Prostate gland (tissue), 2 donors: Measurements from ENCODE around the gene WNK1. TPM values are rescaled to one million over a fixed set of nuclear protein-coding genes. Genes with fewer than 3 reads are reported as not detected.

Source experiments
- DNase-seq: peaks from one replicate; pipeline ENCODE4 v3.0.0-alpha.2; 2019; ENCODE audit warnings: low spot score
- H3K27ac ChIP-seq, 2 donors: fragments of 200-600 bp; sonication (generic); 2 replicates each; pipeline ENCODE4 v1.5.1; 2017 to 2019
- H3K27me3 ChIP-seq: fragments of 200-600 bp; sonication (generic); replicated peaks from 2 replicates; pipeline ENCODE4 v1.5.1; 2019; ENCODE audit not compliant: insufficient read depth
- H3K36me3 ChIP-seq, 2 donors: fragments of 200-600 bp; sonication (generic); 1 replicate in 1 of 2; 2 replicates in 1 of 2; pipeline versions ENCODE4 v1.5.1 to v1.8.1; 2017 to 2019
- H3K4me1 ChIP-seq: fragments of 200-600 bp; sonication (generic); replicated peaks from 2 replicates; pipeline ENCODE4 v1.5.1; 2019
- H3K4me3 ChIP-seq, 2 donors: fragments of 200-600 bp; sonication (generic); 2 replicates each; pipeline ENCODE4 v1.5.1; 2017 to 2019
- H3K9me3 ChIP-seq: fragments of 200-600 bp; sonication (generic); 2 replicates; pipeline ENCODE4 v1.5.1; 2017
- CTCF ChIP-seq, 4 experiments: fragments of 200-600 bp in 2 of 4; fragments of 450-650 bp in 2 of 4; sonication (generic) in 2 of 4; IDR thresholded peaks; 1 replicate in 3 of 4; 2 replicates in 1 of 4; pipeline ENCODE4 v1.5.1; 2016 to 2019; ENCODE audit warnings: antibody characterized with exemption in 4 of 4, mild to moderate bottlenecking in 2 of 4, moderate library complexity in 2 of 4
- POLR2A ChIP-seq: fragments of 450-650 bp; IDR thresholded peaks from one replicate; pipeline ENCODE4 v1.6.1; 2016; ENCODE audit warnings: antibody characterized with exemption, mild to moderate bottlenecking
- POLR2AphosphoS5 ChIP-seq: sonication (generic); formaldehyde crosslinking; IDR thresholded peaks from one replicate; pipeline ENCODE4 v1.6.1; 2017; ENCODE audit warnings: antibody characterized with exemption
- WGBS: methylation state at CpG from one replicate; pipeline ENCODE4 v1.1.5; 2018; 5-methylcytosine and 5-hydroxymethylcytosine counted together
- intact Hi-C: fragments of 100-400 bp; cut with DNase I; formaldehyde crosslinking; loops from one replicate; pipeline ENCODE4 v1.14.2; 2022
- total RNA-seq, 2 donors: library from RNA; depleted of rRNA; stranded (reverse); fragments of >200 nt; gene quantifications; one replicate each; pipeline ENCODE4 v1.1.0, GENCODE V29; 2016

Gene WNK1
- total RNA-seq, 2 donors from 2014 or later, result 82.7 to 223 TPM

GRCh38 chr12:823028-823698 lies 70.8 kb downstream of the WNK1 start:
- TF ChIP-seq CTCF (IDR thresholded peaks at IDR 0.05) (no peak), POLR2A (no peak), POLR2AphosphoS5 (no peak)
- no peaks in the 10 kb centered on the region for H3K36me3 ChIP-seq
- 92% methylated on average over 2 of the region's 2 CpGs for WGBS
- no peaks in the 10 kb centered on the region for H3K4me1 ChIP-seq
- H3K9me3 ChIP-seq, result no peaks in the 10 kb centered on the region
- no peak overlapping the region for H3K27ac ChIP-seq
- intact Hi-C loops, result no loop called here
- no peaks in the 10 kb centered on the region for H3K27me3 ChIP-seq
- no peak for DNase-seq
- H3K4me3 ChIP-seq, result no peak overlapping the region

- no peaks in the 10 kb centered on the region for H3K36me3 ChIP-seq
- H3K4me3 ChIP-seq, result no peak overlapping the region
- H3K27ac ChIP-seq, result no peak overlapping the region
- peaks cover 9% of the 10 kb centered on the region for H3K4me1 ChIP-seq
- no peak for DNase-seq
- no peaks in the 10 kb centered on the region for H3K9me3 ChIP-seq
- TF ChIP-seq POLR2AphosphoS5 (no peak), CTCF (IDR thresholded peaks at IDR 0.05) (no peak), POLR2A (no peak)
- H3K27me3 ChIP-seq, result no peaks in the 10 kb centered on the region
- intact Hi-C loops, result no loop called here
- WGBS, result 96% methylated on average over 1 of the region's 1 CpG
These were observed 74.0 kb downstream of the WNK1 start for GRCh38 chr12:826331-826730.

- no peak for DNase-seq
These were observed 76.5 kb downstream of the WNK1 start for GRCh38 chr12:828726-829395.

GRCh38 chr12:830111-830867 lies 77.9 kb downstream of the WNK1 start:
- intact Hi-C loops, result no loop called here

More at GRCh38 chr12:828726-829395, 76.5 kb downstream of the WNK1 start:
- Histone ChIP-seq H3K4me1 (peaks cover 9% of the 10 kb centered on the region), H3K4me3 (no peak overlapping the region), H3K27ac (no peak overlapping the region), H3K36me3 (no peaks in the 10 kb centered on the region), H3K9me3 (no peaks in the 10 kb centered on the region), H3K27me3 (no peaks in the 10 kb centered on the region)
- TF ChIP-seq POLR2AphosphoS5, result no peak
- intact Hi-C loops, result no loop called here

More at GRCh38 chr12:830111-830867, 77.9 kb downstream of the WNK1 start:
- Histone ChIP-seq H3K36me3 (no peaks in the 10 kb centered on the region), H3K9me3 (no peaks in the 10 kb centered on the region), H3K27me3 (no peaks in the 10 kb centered on the region), H3K27ac (peak overlapping the region in 1 of 2 donors; percentile 27), H3K4me3 (no peak overlapping the region), H3K4me1 (peaks cover 9% of the 10 kb centered on the region)
- over 99% methylated on average over 4 of the region's 4 CpGs for WGBS
- TF ChIP-seq CTCF (IDR thresholded peaks at IDR 0.05) (no peak), POLR2AphosphoS5 (no peak), POLR2A (no peak)
- DNase-seq, result no peak
